ENCODE results near the gene OLIG1.

- TF ChIP-seq CTCF (IDR thresholded peaks at IDR 0.05), result no peak
- no peak for TF ChIP-seq ZFX (IDR thresholded peaks at IDR 0.05; ENCODE audit: borderline replicate concordance)
These were observed 36.0 kb upstream of the OLIG1 start for GRCh38 chr21:33033961-33034413.

Data from 22Rv1 (cell line).